Medulla oblongata (tissue), 1 donor: ENCODE data around the gene ARRB1.

ENCODE experiments used
- DNase-seq: peaks from one replicate; pipeline ENCODE4 v3.0.0-alpha.2; 2015; ENCODE audit errors: extremely low spot score

ARRB1 gene

DNA sequence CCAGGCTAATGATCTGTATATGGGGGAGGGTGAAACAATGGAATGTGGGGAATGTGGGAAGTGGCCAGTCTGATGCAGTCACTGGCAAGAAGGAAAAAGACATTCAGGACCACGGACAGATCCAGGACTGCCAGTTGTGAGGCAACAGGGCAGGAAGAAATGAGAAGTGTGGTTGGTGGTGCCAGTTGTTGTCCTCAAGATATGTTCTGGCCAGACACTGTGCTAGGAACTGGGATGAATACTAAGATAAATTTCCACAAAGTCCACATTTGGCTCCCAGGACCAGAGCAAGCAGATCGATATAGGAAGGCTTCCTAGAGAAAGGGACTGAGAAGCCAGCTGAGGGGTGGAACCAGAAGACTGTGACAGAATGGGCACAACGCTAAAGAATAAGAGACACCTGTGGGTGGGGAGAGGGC, 117.7 kb downstream of the ARRB1 start:
- DNase-seq, result peak; percentile 25

- no peak for DNase-seq
Observed at GRCh38 chr11:75230621-75231020, 120.8 kb downstream of the ARRB1 start.

DNA sequence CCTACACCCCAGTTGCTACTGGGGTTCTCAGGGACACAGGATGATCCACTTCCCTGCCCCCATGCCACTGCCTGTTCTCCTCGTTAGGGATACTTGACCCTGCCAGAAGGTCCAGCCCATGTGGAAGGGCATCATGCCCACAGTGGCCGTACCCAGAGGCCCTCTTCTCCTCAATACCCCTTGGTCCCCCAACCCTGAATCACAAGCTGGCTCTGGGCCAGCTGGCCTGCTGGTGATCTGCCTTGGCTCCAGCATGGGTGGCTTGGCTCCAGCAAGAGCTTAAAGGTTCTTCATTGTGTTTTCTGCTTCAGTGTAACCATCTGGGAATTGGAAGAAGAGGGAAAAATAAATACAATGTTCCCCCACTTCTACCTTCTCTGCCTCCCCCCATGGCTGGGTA, 122.0 kb downstream of the ARRB1 start:
- no peak for DNase-seq

DNA sequence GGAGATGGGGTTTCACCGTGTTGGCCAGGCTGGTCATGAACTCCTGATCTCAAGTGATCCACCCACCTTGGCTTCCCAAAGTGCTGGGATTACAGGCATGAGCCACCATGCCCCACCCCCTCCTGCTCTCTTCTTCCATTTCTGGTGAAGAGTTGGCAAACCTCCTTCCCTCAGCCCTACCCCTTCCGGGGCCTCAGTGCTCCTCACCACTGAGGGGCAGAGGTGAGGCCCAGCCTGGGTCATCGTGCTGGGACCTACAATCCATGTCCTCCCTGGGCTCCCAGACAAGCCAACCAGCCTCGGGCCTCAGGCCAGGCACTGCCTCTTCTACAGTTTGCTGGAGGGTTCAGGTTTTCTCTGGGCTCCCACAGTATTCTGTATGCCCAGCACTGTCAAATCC, 125.7 kb downstream of the ARRB1 start:
- no peak for DNase-seq

GRCh38 chr11:75223954-75224643, 127.4 kb downstream of the ARRB1 start:
- no peak for DNase-seq

DNA sequence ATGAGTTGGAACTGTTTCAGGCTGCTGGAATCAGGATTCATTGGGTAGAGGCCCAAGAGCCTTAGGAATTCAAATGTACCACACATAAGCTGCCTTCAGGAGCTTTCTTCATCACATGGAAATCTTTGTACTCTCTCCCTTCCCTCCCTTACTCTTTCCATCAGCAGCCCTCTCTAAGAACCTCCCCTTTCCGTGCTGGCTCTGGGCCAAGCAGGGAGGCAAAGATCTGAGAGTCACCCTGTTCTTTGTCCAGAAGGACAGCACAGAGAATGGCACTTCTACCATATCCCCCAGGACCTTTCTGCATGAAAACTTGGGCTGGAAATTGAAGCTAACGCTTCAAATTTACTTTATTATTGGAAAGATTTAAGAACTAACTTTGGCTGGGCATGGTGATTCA, 131.6 kb downstream of the ARRB1 start:
- no peak for DNase-seq

DNA sequence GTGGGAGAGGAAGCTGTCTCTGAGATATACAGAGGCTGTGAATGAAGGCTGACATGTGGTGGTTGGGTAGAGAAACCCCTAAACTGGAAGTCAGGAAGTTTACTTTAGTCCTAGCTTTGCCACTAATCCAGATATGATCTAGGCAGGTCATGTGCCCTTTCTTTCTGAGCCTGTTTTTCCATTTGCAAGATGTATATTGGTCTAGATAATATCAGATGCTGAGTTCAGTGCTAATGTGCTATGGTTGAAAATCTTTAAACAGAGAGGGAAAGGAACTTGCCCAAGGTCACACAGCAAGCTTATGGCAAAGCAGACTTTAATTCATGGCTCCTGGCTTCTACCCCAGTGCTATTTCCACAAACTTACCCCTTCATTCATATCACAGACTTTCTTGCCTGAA, 136.6 kb downstream of the ARRB1 start:
- DNase-seq, result no peak

GRCh38 chr11:75214411-75214821, 137.0 kb downstream of the ARRB1 start:
- peak; percentile 54 for DNase-seq
